GM19099 (cell line): ENCODE data around the gene BEAN1.

ENCODE experiments used
- POLR2A ChIP-seq: IDR thresholded peaks from 3 replicates; pipeline ENCODE4 v1.6.1; 2011; ENCODE audit warnings: low read depth; ENCODE audit not compliant: insufficient read length; ENCODE audit errors: extremely low read depth

BEAN1 gene

GRCh38 chr16:66440970-66441369, 13.9 kb downstream of the BEAN1 start:
- no peak for TF ChIP-seq POLR2A

GRCh38 chr16:66441586-66442375, 14.7 kb downstream of the BEAN1 start:
- no peak for TF ChIP-seq POLR2A

GRCh38 chr16:66442502-66443268, 15.6 kb downstream of the BEAN1 start:
- TF ChIP-seq POLR2A = no peak

- TF ChIP-seq POLR2A = no peak
Observed at GRCh38 chr16:66443269-66443652, 16.2 kb downstream of the BEAN1 start.

- no peak for TF ChIP-seq POLR2A
Observed at GRCh38 chr16:66444049-66444481, 17.0 kb downstream of the BEAN1 start.

- TF ChIP-seq POLR2A = no peak
Observed at GRCh38 chr16:66446737-66447136, 19.6 kb downstream of the BEAN1 start.

- TF ChIP-seq POLR2A = no peak
Observed at GRCh38 chr16:66447491-66447890, 20.4 kb downstream of the BEAN1 start.

- no peak for TF ChIP-seq POLR2A
Observed at GRCh38 chr16:66451548-66451947, 24.5 kb downstream of the BEAN1 start.

GRCh38 chr16:66454751-66455150, 27.7 kb downstream of the BEAN1 start:
- TF ChIP-seq POLR2A = no peak

- no peak for TF ChIP-seq POLR2A
Observed at GRCh38 chr16:66455970-66456369, 28.9 kb downstream of the BEAN1 start.

GRCh38 chr16:66457888-66458287, 30.8 kb downstream of the BEAN1 start:
- TF ChIP-seq POLR2A = no peak

GRCh38 chr16:66458292-66458691, 31.2 kb downstream of the BEAN1 start:
- no peak for TF ChIP-seq POLR2A

- TF ChIP-seq POLR2A = no peak
Observed at GRCh38 chr16:66458853-66459252, 31.8 kb downstream of the BEAN1 start.

GRCh38 chr16:66459878-66460277, 32.8 kb downstream of the BEAN1 start:
- TF ChIP-seq POLR2A = no peak

GRCh38 chr16:66460703-66461102, 33.6 kb downstream of the BEAN1 start:
- TF ChIP-seq POLR2A = no peak

- no peak for TF ChIP-seq POLR2A
Observed at GRCh38 chr16:66462912-66463311, 35.8 kb downstream of the BEAN1 start.
